ENCODE results near the gene TRAPPC1. TPM values are rescaled to one million over a fixed set of nuclear protein-coding genes. Genes with fewer than 3 reads are reported as not detected.

Gene TRAPPC1
- total and polyA plus RNA-seq, 2 donors (not counting 3 experiments of a cell fraction or from before 2014, with no cell fraction given) = 146 to 250 TPM

- intact Hi-C loops (cut with micrococcal nuclease) (no loop called here), dilution Hi-C loops (cut with MboI; ENCODE audit: extremely low pct_ligation_motif_present, low sequenced_read_pairs) (no loop called here)
- Histone ChIP-seq H3K4me1 (ENCODE audit: control insufficient read depth, extremely low read depth, insufficient read depth, low read length) (no peaks in the 10 kb centered on the region), H3K9me3 (replicated peaks; ENCODE audit: control insufficient read depth, insufficient read depth, low read length) (no peaks in the 10 kb centered on the region), H3K27me3 (ENCODE audit: control insufficient read depth in 2 of 2, insufficient read depth in 2 of 2, low read length in 2 of 2) (peaks cover under 1 to 2% of the 10 kb centered on the region in 2 experiments), H3K4me2 (ENCODE audit: insufficient read depth, low read length) (no peak overlapping the region), H3K9me1 (replicated peaks; ENCODE audit: control insufficient read depth, extremely low read depth, insufficient read depth, low read length) (no peaks in the 10 kb centered on the region), H3K79me2 (ENCODE audit: control insufficient read depth, insufficient read depth, low read length) (no peaks in the 10 kb centered on the region), H3K4me3 (replicated peaks in 1 of 3; ENCODE audit: insufficient read depth in 1 of 3, low read depth in 1 of 3, low read length in 3 of 3) (no peak overlapping the region), H2AFZ (ENCODE audit: low read depth, low read length) (no peak overlapping the region), H3K27ac (ENCODE audit: insufficient read depth, low read depth, low read length) (no peak overlapping the region), H4K20me1 (replicated peaks; ENCODE audit: control insufficient read depth, extremely low read depth, insufficient read depth, low read length) (no peaks in the 10 kb centered on the region), H3K9ac (replicated peaks; ENCODE audit: extremely low read depth, insufficient read depth, low read length) (no peak overlapping the region), H3K36me3 (ENCODE audit: control insufficient read depth in 2 of 2, extremely low read depth in 1 of 2, insufficient read depth in 2 of 2, low read length in 2 of 2) (no peaks in the 10 kb centered on the region)
- peak; percentile 46 for FAIRE-seq
- DNase-seq (ENCODE audit: low read depth, low spot score) = peak; percentile 25
- POLR2A ChIA-PET = interaction anchor here (0.7 kb wide), 1 partner anchor 23 kb away, joined by 5 read pairs; no protein-coding TSS in a partner anchor
- CTCF ChIA-PET = interaction anchor here (0.7 to 1.7 kb wide), 6 partner anchors 10 to 85 kb away, joined by 3 to 4 read pairs (median 4); no protein-coding TSS in a partner anchor
- BruUV-seq (replicated peaks) = no TSS peak
- TF ChIP-seq POLR2A (IDR thresholded peaks at IDR 0.05; ENCODE audit: low read depth, low read length) (no peak), MAX (IDR thresholded peaks at IDR 0.05; ENCODE audit: insufficient read depth, insufficient read length) (no peak), EZH2 (IDR thresholded peaks at IDR 0.05; ENCODE audit: borderline replicate concordance, low read depth, low read length, severe bottlenecking) (no peak), CTCF (IDR thresholded peaks at IDR 0.05; ENCODE audit: extremely low read depth in 1 of 2, insufficient read depth in 1 of 2, low read depth in 1 of 2, low read length in 2 of 2) (no peak), FOS (IDR thresholded peaks at IDR 0.05; ENCODE audit: borderline replicate concordance, insufficient read depth, low read length) (no peak), GATA2 (IDR thresholded peaks at IDR 0.05; ENCODE audit: insufficient read depth, insufficient read length, low read depth, low read length) (no peak), JUN (IDR thresholded peaks at IDR 0.05; ENCODE audit: borderline replicate concordance, insufficient read depth, insufficient read length, low read depth) (no peak), POLR2AphosphoS5 (IDR thresholded peaks at IDR 0.05; ENCODE audit: insufficient read depth, low read depth, low read length) (no peak), MYC (IDR thresholded peaks at IDR 0.05; ENCODE audit: low read depth, low read length) (no peak)
These were observed 24.7 kb upstream of the TRAPPC1 start for GRCh38 chr17:7956228-7956965.

Measured in endothelial cell of umbilical vein (primary cell).